Upper lobe of left lung (tissue), 4 donors: Measurements from ENCODE around the gene DLG2.

Experiments used
- EP300 ChIP-seq, 4 donors: sonication (generic); formaldehyde crosslinking; IDR thresholded peaks; one replicate each; pipeline ENCODE4 v1.5.1; 2017; ENCODE audit warnings: antibody characterized with exemption in 4 of 4, control low read depth in 2 of 4
- POLR2AphosphoS5 ChIP-seq, 2 donors: sonication (generic); formaldehyde crosslinking; IDR thresholded peaks; one replicate each; pipeline ENCODE4 v1.5.1; 2017; ENCODE audit warnings: antibody characterized with exemption in 2 of 2
- TF ChIP-seq, protein P1 (sequence below), 6 experiments: fragments of 450-650 bp in 4 of 6; fragments of 200-600 bp in 2 of 6; sonication (generic) in 2 of 6; IDR thresholded peaks; one replicate each; pipeline ENCODE4 v1.5.1; 2016 to 2019; ENCODE audit warnings: antibody characterized with exemption in 6 of 6

DNA sequence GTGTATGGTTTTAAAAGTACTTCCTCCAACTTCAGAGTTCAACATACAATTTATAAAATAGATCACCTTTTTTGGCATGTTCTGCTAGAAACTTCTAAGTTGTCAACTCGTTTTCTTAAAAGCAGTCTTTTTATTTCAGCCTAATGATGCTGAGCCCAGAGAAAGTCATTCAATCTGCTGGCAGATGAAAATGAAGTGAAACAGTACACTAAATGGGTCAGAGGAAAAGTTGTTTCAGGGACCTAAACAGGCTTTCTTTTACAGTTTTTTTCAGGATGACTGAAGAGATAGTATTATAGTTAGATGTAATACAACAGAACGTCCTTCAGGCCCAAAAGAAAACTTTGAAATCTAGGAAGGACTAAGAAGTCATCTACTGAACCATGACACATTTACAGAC is 1498.3 kb downstream of the DLG2 start:
- TF ChIP-seq, protein P1, sequence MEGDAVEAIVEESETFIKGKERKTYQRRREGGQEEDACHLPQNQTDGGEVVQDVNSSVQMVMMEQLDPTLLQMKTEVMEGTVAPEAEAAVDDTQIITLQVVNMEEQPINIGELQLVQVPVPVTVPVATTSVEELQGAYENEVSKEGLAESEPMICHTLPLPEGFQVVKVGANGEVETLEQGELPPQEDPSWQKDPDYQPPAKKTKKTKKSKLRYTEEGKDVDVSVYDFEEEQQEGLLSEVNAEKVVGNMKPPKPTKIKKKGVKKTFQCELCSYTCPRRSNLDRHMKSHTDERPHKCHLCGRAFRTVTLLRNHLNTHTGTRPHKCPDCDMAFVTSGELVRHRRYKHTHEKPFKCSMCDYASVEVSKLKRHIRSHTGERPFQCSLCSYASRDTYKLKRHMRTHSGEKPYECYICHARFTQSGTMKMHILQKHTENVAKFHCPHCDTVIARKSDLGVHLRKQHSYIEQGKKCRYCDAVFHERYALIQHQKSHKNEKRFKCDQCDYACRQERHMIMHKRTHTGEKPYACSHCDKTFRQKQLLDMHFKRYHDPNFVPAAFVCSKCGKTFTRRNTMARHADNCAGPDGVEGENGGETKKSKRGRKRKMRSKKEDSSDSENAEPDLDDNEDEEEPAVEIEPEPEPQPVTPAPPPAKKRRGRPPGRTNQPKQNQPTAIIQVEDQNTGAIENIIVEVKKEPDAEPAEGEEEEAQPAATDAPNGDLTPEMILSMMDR (IDR thresholded peaks at IDR 0.05): no peak
- TF ChIP-seq EP300 (IDR thresholded peaks at IDR 0.05): no peak
- no peak for TF ChIP-seq POLR2AphosphoS5 (IDR thresholded peaks at IDR 0.05)
